SK-N-MC (cell line): Measurements from ENCODE around the gene KIF26B.

Experiments used
- DNase-seq: peaks from one replicate; pipeline ENCODE4 v3.0.0-alpha.2; 2011; ENCODE audit warnings: low read depth, low spot score
- H3K27ac ChIP-seq: fragments of 200-600 bp; sonication (generic); 2 replicates; pipeline ENCODE4 v1.5.1; 2016; ENCODE audit warnings: mixed run types
- H3K36me3 ChIP-seq: fragments of 200-600 bp; sonication (generic); 2 replicates; pipeline ENCODE4 v1.6.1; 2017; ENCODE audit warnings: antibody characterized with exemption, low read length, mixed read lengths; ENCODE audit not compliant: insufficient read depth
- H3K4me3 ChIP-seq: fragments of 200-600 bp; sonication (generic); 2 replicates; pipeline ENCODE4 v1.5.1; 2016
- H3K9ac ChIP-seq: fragments of 200-600 bp; sonication (generic); 2 replicates; pipeline ENCODE4 v1.8.0; 2017; ENCODE audit warnings: mixed run types, mixed read lengths; ENCODE audit not compliant: insufficient read length
- H3K9me3 ChIP-seq: fragments of 200-600 bp; sonication (generic); 2 replicates; pipeline ENCODE4 v1.6.1; 2017; ENCODE audit warnings: low read depth, mild to moderate bottlenecking, antibody characterized with exemption, low read length, moderate library complexity, mixed read lengths
- EZH2 ChIP-seq: fragments of 200-600 bp; sonication (generic); IDR thresholded peaks from one replicate; pipeline ENCODE4 v1.6.1; 2017; ENCODE audit warnings: antibody characterized with exemption
- FOXP2 ChIP-seq: optimal IDR thresholded peaks from 2 replicates; pipeline ENCODE3; 2011; ENCODE audit warnings: mild to moderate bottlenecking, moderate library complexity; ENCODE audit not compliant: insufficient read depth; ENCODE audit errors: extremely low read length, control extremely low read depth
- POLR2AphosphoS5 ChIP-seq: IDR thresholded peaks from 2 replicates; pipeline ENCODE4 v1.6.1; 2012; ENCODE audit warnings: mild to moderate bottlenecking, low read depth, low read length, borderline replicate concordance

KIF26B gene

DNA sequence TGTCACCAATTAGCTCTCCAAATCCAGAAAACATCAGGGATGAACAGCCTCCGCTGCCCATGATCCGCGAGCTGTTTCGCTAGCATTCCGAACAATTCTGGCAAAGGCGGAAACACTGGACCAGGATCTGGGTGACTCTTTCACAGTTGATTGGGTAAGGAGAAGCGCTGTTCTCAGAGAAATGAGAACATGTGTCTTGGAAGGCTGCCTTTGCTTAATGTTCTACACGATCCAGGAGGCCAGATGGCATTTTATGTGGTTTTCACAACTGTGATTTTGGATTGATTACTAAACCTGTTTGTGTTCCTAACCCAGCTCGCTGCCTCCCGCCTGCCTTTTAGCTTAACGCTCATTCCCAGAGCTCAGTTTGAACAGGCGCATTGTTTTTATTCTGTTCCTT lies 144.0 kb downstream of the KIF26B start:
- H3K36me3 ChIP-seq = no peaks in the 10 kb centered on the region
- no peak overlapping the region for H3K27ac ChIP-seq
- no peaks in the 10 kb centered on the region for H3K9me3 ChIP-seq
- no peak for TF ChIP-seq POLR2AphosphoS5
- TF ChIP-seq EZH2 = no peak
- TF ChIP-seq FOXP2 = no peak
- DNase-seq = no peak
- H3K9ac ChIP-seq = no peak overlapping the region
- H3K4me3 ChIP-seq = no peak overlapping the region

DNA sequence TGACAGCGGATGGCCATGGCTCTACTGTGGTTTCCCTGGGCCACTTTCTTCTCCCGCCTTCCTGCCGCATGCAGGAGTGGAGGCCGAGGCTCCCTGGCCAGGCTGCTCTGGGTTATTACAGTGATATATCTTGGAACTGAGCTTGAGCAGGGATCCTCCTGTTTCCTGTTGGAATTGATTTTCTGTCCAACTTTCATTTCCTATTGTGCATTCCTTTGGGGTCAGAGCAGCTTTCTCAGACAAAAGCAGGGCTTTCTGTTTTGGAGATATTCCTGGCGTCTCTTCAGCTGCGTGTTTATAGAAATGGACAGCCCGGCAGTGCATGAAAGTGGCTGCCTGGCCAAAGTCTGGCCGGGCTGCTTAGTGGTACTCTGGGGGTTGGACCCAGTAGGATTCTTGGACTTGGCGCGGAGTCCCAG lies 146.4 kb downstream of the KIF26B start:
- no peak overlapping the region for H3K9ac ChIP-seq

DNA sequence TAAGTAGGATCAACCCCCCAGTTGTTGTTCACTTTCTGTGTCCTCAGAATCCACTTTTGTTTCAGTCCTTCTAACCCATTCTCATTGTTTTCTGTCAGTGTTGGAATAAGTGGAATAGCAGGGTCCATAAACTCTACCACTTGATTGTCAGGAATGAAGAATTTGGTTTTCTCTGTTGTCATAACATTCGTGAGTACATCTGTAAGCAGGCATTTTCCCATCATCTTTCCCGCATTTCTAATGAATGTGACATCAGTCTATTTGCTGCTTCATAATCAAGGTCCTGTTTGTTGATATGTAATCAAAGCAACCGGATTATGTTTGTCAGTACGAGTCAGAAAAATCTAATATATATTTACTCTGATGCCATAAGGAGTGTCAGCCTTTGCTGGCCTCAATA lies 147.1 kb downstream of the KIF26B start:
- no peak for DNase-seq
- no peak overlapping the region for H3K9ac ChIP-seq
- no peak overlapping the region for H3K27ac ChIP-seq
- TF ChIP-seq FOXP2 (no peak), EZH2 (no peak), POLR2AphosphoS5 (no peak)
- no peaks in the 10 kb centered on the region for H3K9me3 ChIP-seq
- H3K36me3 ChIP-seq = no peaks in the 10 kb centered on the region
- no peak overlapping the region for H3K4me3 ChIP-seq

More for the DNA sequence above, 146.4 kb downstream of the KIF26B start:
- no peak for TF ChIP-seq EZH2
- no peak for TF ChIP-seq POLR2AphosphoS5
- no peak for TF ChIP-seq FOXP2
- H3K36me3 ChIP-seq = no peaks in the 10 kb centered on the region
- DNase-seq = no peak
- no peak overlapping the region for H3K4me3 ChIP-seq
- H3K9me3 ChIP-seq = no peaks in the 10 kb centered on the region
- no peak overlapping the region for H3K27ac ChIP-seq

DNA sequence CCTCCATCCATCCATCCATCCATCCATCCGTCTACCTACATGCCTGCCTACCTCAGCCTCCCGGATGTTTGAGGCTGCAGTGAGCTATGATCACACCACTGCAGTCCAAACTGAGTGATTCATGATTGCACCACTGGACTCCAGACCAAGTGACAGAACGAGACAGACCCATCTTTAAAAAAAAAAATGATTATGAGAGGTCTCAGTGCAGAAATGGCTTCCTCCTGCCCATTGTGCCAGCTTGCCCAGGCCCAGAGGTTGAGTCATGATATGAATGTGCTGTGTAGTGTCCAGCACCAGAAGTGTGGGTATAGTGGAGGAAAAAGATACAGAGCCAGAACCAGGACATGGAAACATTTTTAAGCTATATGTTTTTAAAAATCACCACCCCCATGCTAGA lies 149.9 kb downstream of the KIF26B start:
- Histone ChIP-seq H3K9ac (no peak overlapping the region), H3K27ac (no peak overlapping the region), H3K4me3 (no peak overlapping the region), H3K36me3 (no peaks in the 10 kb centered on the region), H3K9me3 (no peaks in the 10 kb centered on the region)
- no peak for DNase-seq
- TF ChIP-seq POLR2AphosphoS5 = no peak
- no peak for TF ChIP-seq FOXP2
- no peak for TF ChIP-seq EZH2

DNA sequence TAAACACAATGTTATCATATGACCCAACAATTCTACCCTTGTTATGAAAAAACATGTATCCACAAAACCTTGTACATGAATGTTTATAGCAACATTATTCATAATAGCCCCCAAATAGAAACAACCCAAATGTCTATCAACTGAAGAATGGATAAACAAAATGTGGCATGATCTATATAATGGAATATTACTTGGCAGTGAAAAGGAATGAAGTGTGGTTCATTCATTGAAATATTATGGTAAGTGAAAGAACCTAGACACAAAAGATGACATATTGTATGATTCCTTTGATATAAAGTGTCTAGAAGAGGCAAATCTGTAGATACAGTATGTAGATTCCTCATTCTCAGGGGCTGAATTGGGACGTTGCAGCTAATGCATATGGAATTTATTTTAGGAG lies 151.2 kb downstream of the KIF26B start:
- no peak for DNase-seq
- TF ChIP-seq EZH2 = no peak
- TF ChIP-seq FOXP2 = no peak
- no peak for TF ChIP-seq POLR2AphosphoS5
- no peak overlapping the region for H3K4me3 ChIP-seq
- H3K36me3 ChIP-seq = no peaks in the 10 kb centered on the region
- H3K27ac ChIP-seq = no peak overlapping the region
- H3K9me3 ChIP-seq = no peaks in the 10 kb centered on the region
- H3K9ac ChIP-seq = no peak overlapping the region

DNA sequence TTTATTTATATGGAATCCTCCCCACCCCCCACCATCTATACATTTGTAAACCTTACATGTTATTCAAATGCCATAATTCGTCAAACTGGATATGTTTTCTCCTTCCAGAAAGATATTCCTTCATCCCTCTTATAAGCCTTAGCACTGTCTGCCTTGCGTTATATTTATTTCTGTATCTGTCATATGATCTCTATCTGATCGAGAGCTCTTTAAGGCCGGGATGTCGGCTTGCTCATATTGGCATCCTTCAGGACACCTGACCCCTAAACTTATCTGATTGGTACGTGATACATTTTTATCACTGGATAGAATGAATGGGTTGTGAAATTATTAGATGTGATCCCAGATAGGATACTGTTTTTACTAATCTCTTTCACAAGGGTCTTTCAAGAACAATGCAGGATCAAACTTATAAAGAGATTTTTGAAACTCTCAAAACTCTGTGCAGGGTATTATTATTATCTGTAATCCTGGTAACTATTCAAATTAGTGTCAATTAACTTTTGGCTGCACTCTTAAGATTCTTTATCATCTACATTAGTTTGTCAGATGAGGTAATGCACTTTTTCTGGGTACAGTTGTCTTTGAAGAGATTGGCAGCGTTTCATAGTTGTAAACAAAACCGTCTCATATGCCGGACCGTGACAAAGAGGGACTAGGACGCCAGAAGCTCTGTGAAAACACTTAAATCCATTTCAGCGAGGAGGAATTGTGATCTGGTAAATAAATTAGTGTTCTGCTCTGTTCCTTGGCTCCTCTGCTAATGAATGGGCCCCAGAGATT lies 152.0 kb downstream of the KIF26B start:
- no peak overlapping the region for H3K9ac ChIP-seq
- H3K36me3 ChIP-seq = no peaks in the 10 kb centered on the region
- TF ChIP-seq FOXP2 (no peak), POLR2AphosphoS5 (no peak), EZH2 (no peak)
- H3K9me3 ChIP-seq = no peaks in the 10 kb centered on the region
- no peak overlapping the region for H3K4me3 ChIP-seq
- no peak for DNase-seq
- no peak overlapping the region for H3K27ac ChIP-seq

DNA sequence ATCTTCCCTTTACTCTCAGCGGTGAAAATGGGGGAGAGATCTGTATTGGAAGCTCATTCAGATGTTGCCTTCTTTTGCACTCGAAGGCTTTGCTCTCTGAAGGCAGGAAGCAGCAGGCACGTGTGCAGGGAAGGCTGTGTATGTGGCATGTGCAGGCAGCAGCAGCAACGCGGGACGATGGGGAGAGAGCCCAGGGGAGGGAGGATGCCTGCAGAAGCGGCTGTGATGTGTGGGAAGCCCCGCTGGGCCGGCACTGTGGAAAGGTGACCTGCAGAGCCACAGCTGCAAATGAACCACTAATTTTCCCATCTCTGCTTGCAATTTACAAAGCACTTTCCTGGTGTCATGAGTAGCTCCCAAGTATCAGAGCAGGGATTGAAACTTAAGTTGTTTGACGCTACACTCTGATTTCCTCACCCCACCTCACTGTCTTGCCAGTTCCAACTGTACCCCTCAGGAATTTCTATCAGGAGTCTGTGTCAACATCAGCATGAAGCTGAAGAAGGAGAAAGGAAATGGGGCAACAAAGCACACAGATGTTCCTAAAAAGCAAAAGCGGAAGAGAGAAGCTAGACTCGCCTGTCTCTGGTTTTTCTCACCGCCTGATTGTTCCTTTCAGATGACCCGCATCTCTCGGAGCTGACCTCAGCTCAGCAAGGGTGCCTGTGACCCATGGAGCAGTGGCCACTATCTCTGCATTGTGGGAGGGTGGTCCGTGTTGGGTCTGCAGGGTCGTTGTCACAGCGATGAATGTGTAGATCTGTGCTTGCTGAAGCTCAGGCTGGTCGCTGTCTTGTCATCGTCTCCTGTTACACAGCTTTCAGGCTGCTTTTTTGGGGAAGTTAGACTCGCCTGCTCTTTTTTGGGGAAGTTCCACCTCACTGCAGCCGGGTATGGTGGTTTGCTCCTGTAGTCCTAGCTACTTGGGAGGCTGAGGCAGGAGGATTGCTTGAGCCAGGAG lies 156.1 kb downstream of the KIF26B start:
- H3K36me3 ChIP-seq = no peaks in the 10 kb centered on the region
- H3K9me3 ChIP-seq = no peaks in the 10 kb centered on the region
- no peak for DNase-seq
- no peak overlapping the region for H3K4me3 ChIP-seq
- no peak overlapping the region for H3K27ac ChIP-seq
- TF ChIP-seq FOXP2 (no peak), POLR2AphosphoS5 (no peak)
- H3K9ac ChIP-seq = no peak overlapping the region

DNA sequence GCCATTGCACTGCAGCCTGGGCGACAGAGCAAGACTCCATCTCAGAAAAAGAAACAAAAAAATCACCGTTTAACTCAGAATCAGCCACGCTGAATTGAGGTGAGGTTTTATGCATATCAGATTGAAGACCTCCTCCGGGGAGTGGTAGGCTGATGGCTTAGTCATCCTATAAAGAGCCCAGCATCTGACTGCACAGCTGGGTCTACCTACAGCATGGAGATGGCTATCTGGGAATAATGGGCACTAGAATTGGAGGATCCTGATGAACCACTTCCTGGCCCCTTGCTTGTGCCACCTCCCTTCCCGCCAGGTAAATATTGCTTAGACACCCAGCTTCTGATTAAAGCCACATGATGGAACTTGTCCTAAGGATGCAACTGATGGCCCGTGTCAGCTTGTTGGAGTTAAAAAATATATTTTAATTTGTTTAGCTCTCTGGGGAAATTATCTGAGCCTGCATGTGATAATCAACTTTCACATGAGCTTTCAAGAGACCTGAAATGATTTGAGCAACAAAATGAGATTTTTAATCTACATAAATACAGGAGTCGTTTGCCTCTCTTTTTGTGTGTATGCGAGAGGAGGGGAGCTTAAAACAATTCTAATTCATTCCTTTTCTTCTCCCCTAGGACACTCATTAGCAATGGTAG lies 157.2 kb downstream of the KIF26B start:
- no peak overlapping the region for H3K9ac ChIP-seq

More for the DNA sequence above, 157.2 kb downstream of the KIF26B start:
- no peak overlapping the region for H3K4me3 ChIP-seq
- TF ChIP-seq EZH2 = no peak
- H3K36me3 ChIP-seq = no peaks in the 10 kb centered on the region
- no peak overlapping the region for H3K27ac ChIP-seq
- H3K9me3 ChIP-seq = no peaks in the 10 kb centered on the region
- no peak for DNase-seq
